ENCODE data around the gene CFHR5. TPM values are rescaled to one million over a fixed set of nuclear protein-coding genes. Genes with fewer than 3 reads are reported as not detected.
"Not testable (repeated sequence)": the region's sequence is repeated elsewhere in the genome, so short reads cannot be mapped to it uniquely, and the experiment has no call there.

The CFHR5 gene
- total RNA-seq (2021) = not detected in 3 replicates
- percentile 1 among the genes with signal in this experiment for Bru-seq, nascent RNA
- long read RNA-seq, experiment 1 = 0 reads
- long read RNA-seq, experiment 2 = 0 reads
- long read RNA-seq, experiment 3 = 0 reads

GRCh38 chr1:196977278-196977677, at the start of gene CFHR5:
Gene CFHR5, plus strand, starts transcription at chr1:196977556. Its CDS starts 109 bp downstream, at chr1:196977665.
- ChIA-PET CTCF (no interaction called here), POLR2A (interaction anchor here (0.7 kb wide), 1 partner anchor 70 kb away, joined by 5 read pairs; no protein-coding TSS in a partner anchor)
- TF ChIP-seq E2F1 (CRISPR knock-in tag; IDR thresholded peaks at IDR 0.05) = no peak
- no peak for TF ChIP-seq ZMAT4 (CRISPR knock-in tag; IDR thresholded peaks at IDR 0.05)
- no peak for TF ChIP-seq ZNF232 (CRISPR knock-in tag; IDR thresholded peaks at IDR 0.05)
- TF ChIP-seq CBFB (CRISPR knock-in tag; IDR thresholded peaks at IDR 0.05; ENCODE audit: low read depth) = no peak
- no peak for TF ChIP-seq ATF6 (CRISPR knock-in tag; IDR thresholded peaks at IDR 0.05)
- no peak for TF ChIP-seq CREB1 (CRISPR knock-in tag; IDR thresholded peaks at IDR 0.05)
- TF ChIP-seq ZNF512 (CRISPR knock-in tag; IDR thresholded peaks at IDR 0.05; ENCODE audit: borderline replicate concordance) = no peak
- TF ChIP-seq, protein P1, sequence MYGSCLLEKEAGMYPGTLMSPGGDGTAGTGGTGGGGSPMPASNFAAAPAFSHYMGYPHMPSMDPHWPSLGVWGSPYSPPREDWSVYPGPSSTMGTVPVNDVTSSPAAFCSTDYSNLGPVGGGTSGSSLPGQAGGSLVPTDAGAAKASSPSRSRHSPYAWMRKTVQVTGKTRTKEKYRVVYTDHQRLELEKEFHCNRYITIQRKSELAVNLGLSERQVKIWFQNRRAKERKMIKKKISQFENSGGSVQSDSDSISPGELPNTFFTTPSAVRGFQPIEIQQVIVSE (CRISPR knock-in tag; IDR thresholded peaks at IDR 0.05; ENCODE audit: borderline replicate concordance) = no peak
- TF ChIP-seq, protein P2, sequence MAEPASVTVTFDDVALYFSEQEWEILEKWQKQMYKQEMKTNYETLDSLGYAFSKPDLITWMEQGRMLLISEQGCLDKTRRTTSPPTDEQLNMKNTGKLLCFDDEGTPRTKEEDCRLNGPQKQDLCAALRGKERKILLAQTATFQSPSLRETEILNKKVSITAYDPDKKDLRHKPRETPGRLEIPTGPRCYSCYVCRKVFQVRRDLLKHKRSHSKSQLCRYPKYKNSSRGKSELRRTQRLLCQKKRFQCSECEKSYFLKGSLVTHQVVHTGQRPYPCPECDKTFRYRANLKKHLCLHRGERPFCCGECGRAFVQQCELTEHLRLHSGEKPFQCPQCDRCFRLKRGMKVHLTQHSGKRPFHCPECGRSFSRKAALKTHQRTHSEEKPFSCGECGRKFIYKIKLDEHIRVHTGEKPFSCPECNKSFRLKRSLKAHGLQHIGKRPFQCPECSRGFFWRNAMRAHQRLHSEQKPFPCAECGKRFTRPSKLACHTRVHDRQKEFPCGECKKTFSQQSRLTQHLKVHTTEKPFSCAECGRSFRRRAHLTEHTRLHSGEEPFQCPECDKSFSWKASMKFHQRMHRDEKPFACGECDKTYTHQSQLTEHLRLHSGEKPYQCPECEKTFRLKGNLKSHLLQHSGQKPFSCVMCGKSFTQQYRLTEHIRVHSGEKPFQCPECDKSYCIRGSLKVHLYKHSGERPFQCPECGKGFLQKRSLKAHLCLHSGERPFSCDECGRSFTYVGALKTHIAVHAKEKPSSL (CRISPR knock-in tag; conservative IDR thresholded peaks at IDR 0.05) = no peak
- TF ChIP-seq ZNF671 (CRISPR knock-in tag; IDR thresholded peaks at IDR 0.05) = no peak
- no peak for TF ChIP-seq EMX1 (CRISPR knock-in tag; IDR thresholded peaks at IDR 0.05)
- TF ChIP-seq TP53 (CRISPR knock-in tag; IDR thresholded peaks at IDR 0.05) = no peak
- no peak for TF ChIP-seq ATF3 (CRISPR knock-in tag; conservative IDR thresholded peaks at IDR 0.05)
- no peak for TF ChIP-seq TEAD4 (CRISPR knock-in tag; IDR thresholded peaks at IDR 0.05)
- no peak for TF ChIP-seq SMAD3 (CRISPR knock-in tag; IDR thresholded peaks at IDR 0.05; ENCODE audit: borderline replicate concordance)
- Mint-ChIP-seq H3K36me3 (no peaks in the 10 kb centered on the region), H3K4me3 (no peak within 1 kb of the TSS), H3K27me3 (ENCODE audit: low read depth) (no peaks in the 10 kb centered on the region), H3K27ac (no peak within 1 kb of the TSS), H3K9me3 (no peaks in the 10 kb centered on the region), H3K4me1 (no peaks in the 10 kb centered on the region)
- ATAC-seq (no peak), DNase-seq (ENCODE audit: low spot score) (no peak)

- H3K27me3 Mint-ChIP-seq (ENCODE audit: low read depth); H3K4me1 Mint-ChIP-seq; POLR2A ChIA-PET; ATAC-seq; H3K27ac Mint-ChIP-seq; H3K4me3 Mint-ChIP-seq; DNase-seq (ENCODE audit: low spot score); H3K36me3 Mint-ChIP-seq; H3K9me3 Mint-ChIP-seq: not testable (repeated sequence)
- CTCF ChIA-PET = interaction anchor here (1.2 kb wide), 1 partner anchor 209 kb away, joined by 4 read pairs; no protein-coding TSS in a partner anchor
These were observed 44.5 kb upstream of the CFHR5 start for GRCh38 chr1:196932853-196933252.

All from WTC11 (cell line).